ENCODE data around the gene RPUSD4. TPM values are rescaled to one million over a fixed set of nuclear protein-coding genes. Genes with fewer than 3 reads are reported as not detected.

Gene RPUSD4
- total and polyA plus RNA-seq, 9 of the 15 experiments (the other 6 are each of a cell fraction or from before 2014, with no cell fraction given), result 27.4 to 56.2 (median 44.6) TPM

DNA sequence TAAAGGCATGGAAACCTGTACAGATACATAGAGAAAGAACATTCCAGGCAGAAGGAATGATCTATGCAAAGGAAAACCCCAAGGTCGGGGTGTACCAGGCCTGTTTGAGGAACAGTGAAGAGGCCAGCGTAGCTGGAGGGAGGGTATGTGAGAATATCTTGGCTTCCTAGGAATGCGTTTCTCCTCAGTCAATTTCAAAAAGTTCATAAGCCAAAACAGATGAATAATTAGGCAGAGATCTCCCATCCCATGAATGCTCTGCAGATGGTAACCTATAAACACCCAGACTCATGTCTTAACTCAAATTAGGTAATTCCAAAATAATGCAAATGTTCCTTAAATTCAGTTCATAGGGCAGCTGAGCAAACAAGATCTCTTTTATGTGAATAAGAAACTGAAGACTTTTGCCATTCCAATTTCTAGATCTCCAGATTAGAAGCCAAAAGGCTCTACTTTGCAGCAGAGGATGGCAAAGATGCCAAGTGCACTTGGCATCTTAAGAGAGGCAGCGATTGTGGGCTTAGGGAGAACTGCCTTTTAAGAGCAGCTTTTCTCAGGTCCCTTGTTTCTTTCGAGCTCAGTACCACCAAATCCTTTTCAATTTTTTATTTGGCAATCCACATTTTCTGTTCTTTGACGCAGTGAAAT lies 13.3 kb upstream of the RPUSD4 start:
- Histone ChIP-seq H4K20me1 (replicated peaks; ENCODE audit: control insufficient read depth, insufficient read depth, low read length) (no peaks in the 10 kb centered on the region), H3K27ac (ENCODE audit: extremely low read depth, low read depth, low read length) (no peak overlapping the region), H3K4me1 (replicated peaks in 1 of 2; ENCODE audit: control insufficient read depth in 2 of 2, insufficient read depth in 2 of 2, low read length in 2 of 2) (no peaks in the 10 kb centered on the region; a peak in 2 of 5 replicates), H3K9ac (ENCODE audit: insufficient read depth in 1 of 2, low read depth in 2 of 2, low read length in 2 of 2) (no peak overlapping the region), H3K36me3 (ENCODE audit: control insufficient read depth, insufficient read depth, low read length) (peaks cover 3% of the 10 kb centered on the region), H2AFZ (ENCODE audit: low read depth, low read length) (no peak overlapping the region), H3K4me2 (ENCODE audit: insufficient read depth, low read length) (no peak overlapping the region; the same call in 1 of the 2 replicates), H3K9me1 (ENCODE audit: control insufficient read depth, insufficient read depth, low read length) (no peaks in the 10 kb centered on the region), H3K4me3 (no peak overlapping the region), H3K79me2 (ENCODE audit: control insufficient read depth, insufficient read depth, low read length) (peaks cover 43% of the 10 kb centered on the region), H3K9me3 (replicated peaks; ENCODE audit: control insufficient read depth, insufficient read depth, low read depth, low read length) (no peaks in the 10 kb centered on the region), H3K27me3 (ENCODE audit: control insufficient read depth in 2 of 2, insufficient read depth in 2 of 2, low read length in 2 of 2) (no peaks in the 10 kb centered on the region)
- no peak for FAIRE-seq
- DNase-seq (ENCODE audit: extremely low read depth in 1 of 4, low spot score in 3 of 4), result no peak
- in situ Hi-C loops (cut with MboI) (no loop called here), intact Hi-C loops (cut with micrococcal nuclease) (no loop called here)
- POLR2A ChIA-PET, result interaction anchor here (0.7 to 1.9 kb wide), 3 partner anchors 11 to 33 kb away, joined by 3 to 7 read pairs (median 5); partner anchors contain the start of genes FAM118B and RPUSD4
- TF ChIP-seq ZNF639 (CRISPR knock-in tag; conservative IDR thresholded peaks at IDR 0.05 in 1 of 2, IDR thresholded peaks at IDR 0.05 in 1 of 2) (no peak), ZC3H8 (IDR thresholded peaks at IDR 0.05) (no peak), ELK1 (CRISPR knock-in tag; IDR thresholded peaks at IDR 0.05) (no peak), ZNF224 (CRISPR knock-in tag; IDR thresholded peaks at IDR 0.05) (no peak), BDP1 (IDR thresholded peaks at IDR 0.05; ENCODE audit: insufficient read depth, insufficient read length) (no peak), RAD51 (IDR thresholded peaks at IDR 0.05; ENCODE audit: borderline replicate concordance, low read depth) (no peak), MCM5 (IDR thresholded peaks at IDR 0.05; ENCODE audit: low read depth) (no peak)
- CTCF ChIA-PET (ENCODE audit: low intra/inter-chr PET ratio), result no interaction called here
- WGBS (ENCODE audit: insufficient coverage, low coverage, missing lambda C conversion rate), result 88% methylated on average over 6 of the region's 6 CpGs
- no TSS peak for BruUV-seq (replicated peaks)
- no peak for ATAC-seq

All from K562 (cell line).